Rectal smooth muscle tissue (tissue), 1 donor: ENCODE measurements around the gene CHST15.

Source experiments
- H3K27ac ChIP-seq: one replicate; pipeline ENCODE4 v1.7.0; 2013; ENCODE audit warnings: low read depth, low read length, inconsistent platforms
- H3K27me3 ChIP-seq: one replicate; pipeline ENCODE4 v1.7.0; 2013; ENCODE audit warnings: low read length; ENCODE audit not compliant: control insufficient read depth, insufficient read depth
- H3K36me3 ChIP-seq: one replicate; pipeline ENCODE4 v1.7.0; 2013; ENCODE audit warnings: low read length; ENCODE audit not compliant: control insufficient read depth, insufficient read depth
- H3K4me1 ChIP-seq: one replicate; pipeline ENCODE4 v1.7.0; 2013; ENCODE audit warnings: low read length; ENCODE audit not compliant: control insufficient read depth, insufficient read depth
- H3K4me3 ChIP-seq: one replicate; pipeline ENCODE4 v1.7.0; 2013; ENCODE audit warnings: low read length
- H3K9ac ChIP-seq: one replicate; pipeline ENCODE4 v1.7.0; 2013; ENCODE audit warnings: low read length

The CHST15 gene

GRCh38 chr10:124092860-124093773 is at the start of gene CHST15:
Gene CHST15, minus strand, starts transcription at chr10:124093598. Its CDS starts 47,386 bp downstream, at chr10:124046212.
- Histone ChIP-seq H3K27me3 (peaks cover 6% of the 10 kb centered on the region), H3K4me1 (peaks cover 22% of the 10 kb centered on the region), H3K27ac (peak within 1 kb of the TSS; percentile 91)

GRCh38 chr10:124142960-124143359 is 49.6 kb upstream of the CHST15 start:
- no peaks in the 10 kb centered on the region for H3K36me3 ChIP-seq
- no peak overlapping the region for H3K9ac ChIP-seq
- H3K27me3 ChIP-seq, result no peaks in the 10 kb centered on the region
- H3K4me1 ChIP-seq, result no peaks in the 10 kb centered on the region
- H3K27ac ChIP-seq, result no peak overlapping the region
- H3K4me3 ChIP-seq, result no peak overlapping the region

More at GRCh38 chr10:124092860-124093773, at the start of gene CHST15:
- H3K4me3 ChIP-seq, result peak within 1 kb of the TSS; percentile 74
- H3K9ac ChIP-seq, result peak within 1 kb of the TSS; percentile 56
- no peaks in the 10 kb centered on the region for H3K36me3 ChIP-seq

GRCh38 chr10:124142006-124142739 is 48.8 kb upstream of the CHST15 start:
- Histone ChIP-seq H3K4me1 (no peaks in the 10 kb centered on the region), H3K36me3 (no peaks in the 10 kb centered on the region), H3K27me3 (no peaks in the 10 kb centered on the region), H3K9ac (no peak overlapping the region), H3K27ac (no peak overlapping the region), H3K4me3 (no peak overlapping the region)

- H3K27me3 ChIP-seq, result no peaks in the 10 kb centered on the region
- no peak overlapping the region for H3K27ac ChIP-seq
- no peak overlapping the region for H3K4me3 ChIP-seq
- H3K36me3 ChIP-seq, result no peaks in the 10 kb centered on the region
- no peak overlapping the region for H3K9ac ChIP-seq
- no peaks in the 10 kb centered on the region for H3K4me1 ChIP-seq
These were observed 45.5 kb upstream of the CHST15 start for GRCh38 chr10:124138883-124139348.

GRCh38 chr10:124138195-124138882 is 44.9 kb upstream of the CHST15 start:
- Histone ChIP-seq H3K27ac (no peak overlapping the region), H3K4me1 (no peaks in the 10 kb centered on the region), H3K9ac (no peak overlapping the region), H3K27me3 (no peaks in the 10 kb centered on the region), H3K36me3 (no peaks in the 10 kb centered on the region), H3K4me3 (no peak overlapping the region)

GRCh38 chr10:124134251-124134893 is 41.0 kb upstream of the CHST15 start:
- Histone ChIP-seq H3K4me1 (no peaks in the 10 kb centered on the region), H3K9ac (no peak overlapping the region), H3K36me3 (no peaks in the 10 kb centered on the region), H3K4me3 (no peak overlapping the region), H3K27ac (no peak overlapping the region), H3K27me3 (no peaks in the 10 kb centered on the region)

GRCh38 chr10:124132876-124133275 is 39.5 kb upstream of the CHST15 start:
- no peaks in the 10 kb centered on the region for H3K27me3 ChIP-seq
- H3K4me3 ChIP-seq, result no peak overlapping the region
- H3K36me3 ChIP-seq, result no peaks in the 10 kb centered on the region
- H3K9ac ChIP-seq, result no peak overlapping the region
- no peaks in the 10 kb centered on the region for H3K4me1 ChIP-seq
- H3K27ac ChIP-seq, result no peak overlapping the region

GRCh38 chr10:124132306-124132705 is 38.9 kb upstream of the CHST15 start:
- Histone ChIP-seq H3K9ac (no peak overlapping the region), H3K4me3 (no peak overlapping the region), H3K4me1 (no peaks in the 10 kb centered on the region), H3K27me3 (no peaks in the 10 kb centered on the region), H3K27ac (no peak overlapping the region), H3K36me3 (no peaks in the 10 kb centered on the region)

GRCh38 chr10:124131172-124131571 is 37.8 kb upstream of the CHST15 start:
- no peak overlapping the region for H3K4me3 ChIP-seq
- H3K27ac ChIP-seq, result no peak overlapping the region
- no peaks in the 10 kb centered on the region for H3K36me3 ChIP-seq
- no peaks in the 10 kb centered on the region for H3K4me1 ChIP-seq
- no peak overlapping the region for H3K9ac ChIP-seq
- H3K27me3 ChIP-seq, result no peaks in the 10 kb centered on the region

- no peaks in the 10 kb centered on the region for H3K27me3 ChIP-seq
- no peaks in the 10 kb centered on the region for H3K4me1 ChIP-seq
- no peak overlapping the region for H3K27ac ChIP-seq
- H3K4me3 ChIP-seq, result no peak overlapping the region
- no peaks in the 10 kb centered on the region for H3K36me3 ChIP-seq
- H3K9ac ChIP-seq, result no peak overlapping the region
These were observed 37.0 kb upstream of the CHST15 start for GRCh38 chr10:124130198-124130900.

GRCh38 chr10:124129471-124129870 is 36.1 kb upstream of the CHST15 start:
- Histone ChIP-seq H3K4me1 (no peaks in the 10 kb centered on the region), H3K9ac (no peak overlapping the region), H3K4me3 (no peak overlapping the region), H3K36me3 (no peaks in the 10 kb centered on the region), H3K27me3 (no peaks in the 10 kb centered on the region), H3K27ac (no peak overlapping the region)
